Mesothelial cell of epicardium (in vitro differentiated cells): ENCODE results near the gene HCN2. TPM values are rescaled to one million over a fixed set of nuclear protein-coding genes. Genes with fewer than 3 reads are reported as not detected.

Experiments
- DNase-seq, 2 experiments: peaks; one replicate each; pipeline ENCODE4 v3.0.0; 2021; ENCODE audit warnings: low spot score in 2 of 2; ENCODE audit not compliant: unreplicated experiment in 2 of 2
- H3K27ac Mint-ChIP-seq: 2 replicates; pipeline ENCODE4 v1.8.0; 2021; ENCODE audit warnings: mixed read lengths
- H3K27me3 Mint-ChIP-seq: 2 replicates; pipeline ENCODE4 v1.8.0; 2021; ENCODE audit warnings: low read depth, mixed read lengths
- H3K36me3 Mint-ChIP-seq: 2 replicates; pipeline ENCODE4 v1.8.0; 2021; ENCODE audit warnings: mixed read lengths
- H3K4me1 Mint-ChIP-seq: 2 replicates; pipeline ENCODE4 v1.8.0; 2021; ENCODE audit warnings: mixed read lengths
- H3K4me3 Mint-ChIP-seq: 2 replicates; pipeline ENCODE4 v1.8.0; 2021; ENCODE audit warnings: mild to moderate bottlenecking, moderate library complexity, mixed read lengths
- H3K9me3 Mint-ChIP-seq: 2 replicates; pipeline ENCODE4 v1.8.0; 2021; ENCODE audit warnings: mixed read lengths
- total RNA-seq: library from RNA; stranded (reverse); gene quantifications from 3 replicates; pipeline ENCODE4 v1.2.1, GENCODE V29; 2021
- TF ChIP-seq, protein P1 (sequence below): fragments of 200-600 bp; sonication (generic); IDR thresholded peaks from one replicate; pipeline ENCODE4 v1.5.0; 2021; ENCODE audit warnings: antibody characterized with exemption; ENCODE audit not compliant: unreplicated experiment

Gene HCN2
- total RNA-seq, 1 donor from 2014 or later: 1.5 TPM

- H3K27ac Mint-ChIP-seq: no peak overlapping the region
- H3K9me3 Mint-ChIP-seq: no peaks in the 10 kb centered on the region
- no peak for DNase-seq
- H3K36me3 Mint-ChIP-seq: peaks cover 1% of the 10 kb centered on the region
- peaks cover 3% of the 10 kb centered on the region for H3K27me3 Mint-ChIP-seq
- TF ChIP-seq, protein P1, sequence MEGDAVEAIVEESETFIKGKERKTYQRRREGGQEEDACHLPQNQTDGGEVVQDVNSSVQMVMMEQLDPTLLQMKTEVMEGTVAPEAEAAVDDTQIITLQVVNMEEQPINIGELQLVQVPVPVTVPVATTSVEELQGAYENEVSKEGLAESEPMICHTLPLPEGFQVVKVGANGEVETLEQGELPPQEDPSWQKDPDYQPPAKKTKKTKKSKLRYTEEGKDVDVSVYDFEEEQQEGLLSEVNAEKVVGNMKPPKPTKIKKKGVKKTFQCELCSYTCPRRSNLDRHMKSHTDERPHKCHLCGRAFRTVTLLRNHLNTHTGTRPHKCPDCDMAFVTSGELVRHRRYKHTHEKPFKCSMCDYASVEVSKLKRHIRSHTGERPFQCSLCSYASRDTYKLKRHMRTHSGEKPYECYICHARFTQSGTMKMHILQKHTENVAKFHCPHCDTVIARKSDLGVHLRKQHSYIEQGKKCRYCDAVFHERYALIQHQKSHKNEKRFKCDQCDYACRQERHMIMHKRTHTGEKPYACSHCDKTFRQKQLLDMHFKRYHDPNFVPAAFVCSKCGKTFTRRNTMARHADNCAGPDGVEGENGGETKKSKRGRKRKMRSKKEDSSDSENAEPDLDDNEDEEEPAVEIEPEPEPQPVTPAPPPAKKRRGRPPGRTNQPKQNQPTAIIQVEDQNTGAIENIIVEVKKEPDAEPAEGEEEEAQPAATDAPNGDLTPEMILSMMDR: no peak
- H3K4me3 Mint-ChIP-seq: no peak overlapping the region
- no peaks in the 10 kb centered on the region for H3K4me1 Mint-ChIP-seq
These were observed 32.9 kb upstream of the HCN2 start for GRCh38 chr19:556611-557382.

DNA sequence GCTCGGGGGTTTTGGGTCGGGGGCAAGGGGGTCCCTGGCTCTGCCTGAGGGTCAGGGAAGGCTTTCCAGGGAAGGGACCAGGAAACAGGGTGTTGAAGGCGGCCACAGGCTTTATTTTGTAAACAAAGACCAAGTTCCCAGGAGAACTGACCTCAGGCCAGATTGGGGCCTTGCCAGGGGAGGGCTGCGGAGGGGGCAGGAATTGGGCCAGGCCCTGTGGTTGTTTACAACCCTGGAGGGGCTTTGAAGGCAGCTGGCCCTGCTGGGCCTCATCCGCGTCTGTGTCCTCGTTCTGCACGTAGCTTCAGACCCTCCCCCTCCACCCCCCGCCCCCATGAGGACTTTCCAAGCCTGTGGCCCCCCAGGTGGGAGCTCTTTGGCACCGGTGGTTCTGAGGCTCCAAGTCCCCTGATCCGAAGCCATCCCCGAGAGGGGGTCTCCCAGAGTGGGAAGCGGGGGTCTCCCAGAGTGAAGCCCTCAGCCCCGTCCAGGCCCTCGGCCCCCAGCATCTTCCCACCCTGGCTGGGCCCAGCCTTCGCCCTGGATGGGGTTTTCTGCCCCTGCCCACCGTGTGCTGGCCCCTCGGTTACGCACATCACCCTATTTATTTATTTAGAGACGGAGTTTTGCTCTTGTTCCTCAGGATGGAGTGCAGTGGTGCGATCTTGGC lies 30.8 kb upstream of the HCN2 start:
- TF ChIP-seq, protein P1: no peak
- H3K27me3 Mint-ChIP-seq: no peaks in the 10 kb centered on the region
- H3K9me3 Mint-ChIP-seq: peaks cover 6% of the 10 kb centered on the region
- no peak overlapping the region for H3K4me3 Mint-ChIP-seq
- H3K27ac Mint-ChIP-seq: no peak overlapping the region
- DNase-seq: peak in 1 of 2 experiments; percentile 14
- peaks cover 12% of the 10 kb centered on the region for H3K36me3 Mint-ChIP-seq
- no peaks in the 10 kb centered on the region for H3K4me1 Mint-ChIP-seq

DNA sequence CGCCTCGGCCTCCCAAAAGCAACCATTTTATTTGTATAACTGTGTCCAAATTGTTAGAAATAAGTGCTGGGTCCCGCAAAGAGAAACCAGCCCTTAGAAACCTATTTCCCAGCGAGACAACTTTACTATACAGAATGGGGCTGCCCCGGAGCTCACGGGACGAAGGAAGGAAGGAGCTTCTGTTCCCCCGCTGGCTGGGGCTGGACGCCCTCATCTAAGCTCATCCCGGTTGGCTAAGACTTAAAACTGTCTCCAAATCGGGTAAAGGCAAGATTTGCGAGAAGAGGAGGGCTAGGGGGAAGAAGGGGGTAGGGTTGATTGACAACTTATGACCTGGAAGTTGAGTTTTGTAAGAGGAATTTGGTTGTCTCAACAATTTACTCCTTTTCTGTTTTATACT lies 29.6 kb upstream of the HCN2 start:
- Mint-ChIP-seq H3K27me3 (no peaks in the 10 kb centered on the region), H3K9me3 (peaks cover 6% of the 10 kb centered on the region), H3K4me3 (no peak overlapping the region), H3K36me3 (peaks cover 12% of the 10 kb centered on the region), H3K4me1 (no peaks in the 10 kb centered on the region), H3K27ac (no peak overlapping the region)
- TF ChIP-seq, protein P1: no peak
- DNase-seq: no peak

- H3K4me1 Mint-ChIP-seq: peaks cover 21% of the 10 kb centered on the region
- peak overlapping the region; percentile 50 for H3K4me3 Mint-ChIP-seq
- no peaks in the 10 kb centered on the region for H3K27me3 Mint-ChIP-seq
- DNase-seq: no peak
- TF ChIP-seq, protein P1: no peak
- peaks cover 10% of the 10 kb centered on the region for H3K9me3 Mint-ChIP-seq
- peak overlapping the region; percentile 97 for H3K27ac Mint-ChIP-seq
- peaks cover 16% of the 10 kb centered on the region for H3K36me3 Mint-ChIP-seq
These were observed 23.3 kb upstream of the HCN2 start for GRCh38 chr19:566403-566802.

GRCh38 chr19:566844-567243 lies 22.8 kb upstream of the HCN2 start:
- Mint-ChIP-seq H3K36me3 (peaks cover 15% of the 10 kb centered on the region), H3K4me1 (peaks cover 24% of the 10 kb centered on the region), H3K4me3 (peak overlapping the region; percentile 50), H3K9me3 (peaks cover 10% of the 10 kb centered on the region), H3K27ac (peak overlapping the region; percentile 97), H3K27me3 (no peaks in the 10 kb centered on the region)
- TF ChIP-seq, protein P1: no peak
- no peak for DNase-seq
